GM21526 (cell line): Measurements from ENCODE around the gene MFAP3L.
"Not testable (repeated sequence)": the region's sequence is repeated elsewhere in the genome, so short reads cannot be mapped to it uniquely, and the experiment has no call there.

Experiments
- ATAC-seq: cut with Tn5 transposase; IDR thresholded peaks from one replicate; pipeline ENCODE4 v1.9.1; 2021; ENCODE audit warnings: moderate library complexity; ENCODE audit not compliant: unreplicated experiment, low FRiP score

Gene MFAP3L

GRCh38 chr4:170026253-170027021 is at the start of gene MFAP3L:
Gene MFAP3L (minus strand): TSS chr4:170026395. CDS start chr4:170005877, 20,518 bp downstream.
- ATAC-seq = peak; percentile 85

DNA sequence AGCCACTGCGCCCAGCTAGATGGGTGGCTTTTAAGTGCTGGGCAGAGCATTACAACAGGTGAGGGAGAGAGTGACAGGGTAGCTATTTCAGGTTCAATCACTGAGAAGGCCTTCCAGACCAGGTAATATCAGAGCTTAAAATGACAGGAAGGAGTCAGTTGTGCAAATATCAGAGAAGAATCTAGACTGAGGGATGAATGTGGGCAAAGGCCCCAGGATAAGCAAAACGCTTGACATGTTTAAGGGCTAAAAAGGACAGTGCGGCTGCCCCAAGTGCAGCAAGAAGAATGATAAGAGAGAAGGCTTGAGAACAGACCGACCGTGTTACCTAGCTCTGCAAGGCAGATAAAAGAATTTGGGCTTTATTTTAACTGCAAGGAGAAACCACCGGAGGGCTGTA is 45.0 kb upstream of the MFAP3L start:
- ATAC-seq = no peak

GRCh38 chr4:170068438-170069128 is 42.4 kb upstream of the MFAP3L start:
- no peak for ATAC-seq

DNA sequence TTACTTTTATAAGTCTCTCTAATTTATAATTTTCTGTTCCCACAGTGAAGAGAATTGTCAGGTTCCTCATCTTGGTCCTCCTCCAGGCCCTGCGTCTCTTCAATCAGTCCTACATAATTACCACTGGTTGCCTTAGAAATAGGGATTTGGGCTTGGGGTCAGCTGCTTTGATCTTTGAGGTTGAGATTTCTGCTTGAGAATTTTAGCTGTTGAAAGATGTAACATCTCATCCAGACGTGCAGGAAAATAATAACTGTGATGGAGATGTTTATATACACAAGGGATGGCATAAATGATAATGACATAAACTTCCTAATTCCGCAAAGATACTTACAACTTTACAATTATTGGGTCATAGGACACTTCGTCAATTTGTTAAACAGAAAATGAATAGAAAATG is 33.2 kb upstream of the MFAP3L start:
- no peak for ATAC-seq

- no peak for ATAC-seq
These were observed 32.6 kb upstream of the MFAP3L start for GRCh38 chr4:170058826-170059225.

DNA sequence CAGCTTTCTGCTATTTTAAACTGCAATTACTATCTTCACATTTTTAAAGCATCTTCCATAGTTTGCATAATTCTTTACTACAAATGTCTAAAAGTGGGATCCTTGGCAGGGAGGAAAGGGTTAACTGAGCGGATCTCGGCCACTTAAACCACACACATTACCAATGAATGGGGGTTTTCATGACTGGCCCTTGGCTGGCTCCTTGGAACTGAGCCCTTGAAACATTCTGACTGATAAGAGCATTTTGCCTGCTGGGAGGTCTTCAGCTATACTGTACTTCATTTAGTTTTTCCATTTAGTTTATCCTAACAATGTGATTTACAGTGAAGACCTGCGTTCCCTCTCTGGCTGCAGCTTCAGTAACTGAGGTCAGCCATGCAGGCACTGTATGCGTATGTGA is 31.7 kb upstream of the MFAP3L start:
- ATAC-seq = no peak

GRCh38 chr4:170052919-170053318 is 26.7 kb upstream of the MFAP3L start:
- no peak for ATAC-seq

- no peak for ATAC-seq
These were observed 25.2 kb upstream of the MFAP3L start for GRCh38 chr4:170051402-170051801.

DNA sequence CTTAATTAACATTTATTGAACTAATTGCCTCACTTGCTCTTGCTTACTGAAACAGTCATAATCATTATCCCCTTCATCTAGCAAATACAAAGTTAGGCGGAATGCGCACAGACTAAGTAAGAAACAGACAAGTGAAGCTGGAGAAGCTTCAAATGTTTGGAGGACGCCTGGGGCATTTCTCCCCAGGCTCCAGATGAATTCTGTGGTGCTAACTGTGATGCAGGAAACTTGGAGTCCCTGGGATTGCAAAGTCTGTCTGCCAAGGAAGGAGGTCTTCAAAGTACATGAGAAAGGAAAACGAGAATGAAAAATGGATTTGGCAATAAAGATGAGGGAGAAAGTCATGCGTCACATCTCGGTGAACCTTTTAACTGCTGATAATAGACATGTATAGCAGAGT is 23.6 kb upstream of the MFAP3L start:
- no peak for ATAC-seq

DNA sequence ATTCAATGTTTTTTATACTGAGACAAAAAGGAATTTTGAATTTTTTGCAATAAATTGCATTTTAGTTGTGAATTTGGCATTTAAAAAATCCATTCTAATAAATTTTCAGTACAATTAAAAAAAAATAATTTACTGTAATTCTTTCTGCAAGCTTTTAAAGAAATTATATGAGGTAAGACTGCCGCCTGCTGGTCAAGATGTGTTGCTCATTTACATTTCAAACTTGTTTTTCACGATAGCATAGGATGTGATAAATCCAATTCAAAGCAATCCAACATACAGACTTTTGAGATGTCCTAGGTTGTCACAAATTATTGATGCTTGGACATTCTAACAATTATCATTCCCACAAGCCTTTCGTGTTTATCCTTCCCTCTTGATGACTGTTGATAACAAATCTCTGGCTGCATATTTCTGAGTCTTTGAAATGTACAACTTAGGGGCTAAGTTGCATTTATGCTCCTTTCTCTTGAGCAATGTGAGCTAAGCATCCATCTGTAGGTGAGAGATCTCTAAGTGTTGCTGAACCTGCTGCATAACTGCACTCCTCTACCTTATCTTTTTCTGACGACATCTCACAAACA is 21.7 kb upstream of the MFAP3L start:
- no peak for ATAC-seq

- not testable (repeated sequence) for ATAC-seq
These were observed 20.0 kb upstream of the MFAP3L start for GRCh38 chr4:170046156-170046555.

- no peak for ATAC-seq
These were observed 14.0 kb upstream of the MFAP3L start for GRCh38 chr4:170040031-170040680.

DNA sequence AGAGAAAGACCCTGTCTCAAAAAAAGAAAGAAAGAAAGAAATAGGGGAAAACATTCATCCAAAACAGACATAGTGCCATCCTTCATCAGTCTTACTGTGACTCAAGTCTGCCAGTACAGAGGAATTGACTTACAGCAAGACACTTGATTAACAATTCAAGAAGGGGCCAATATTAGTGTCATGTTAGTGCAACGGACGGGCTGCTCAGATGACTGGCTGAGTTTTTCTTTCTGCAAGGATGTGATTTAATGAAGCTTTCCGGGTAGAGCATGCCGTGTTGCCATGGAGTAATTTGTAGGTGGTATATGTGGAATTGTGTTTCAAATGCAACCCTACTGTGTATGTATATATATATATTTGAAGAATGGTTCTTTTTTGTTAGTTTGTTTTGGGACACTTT is 12.6 kb upstream of the MFAP3L start:
- no peak for ATAC-seq

DNA sequence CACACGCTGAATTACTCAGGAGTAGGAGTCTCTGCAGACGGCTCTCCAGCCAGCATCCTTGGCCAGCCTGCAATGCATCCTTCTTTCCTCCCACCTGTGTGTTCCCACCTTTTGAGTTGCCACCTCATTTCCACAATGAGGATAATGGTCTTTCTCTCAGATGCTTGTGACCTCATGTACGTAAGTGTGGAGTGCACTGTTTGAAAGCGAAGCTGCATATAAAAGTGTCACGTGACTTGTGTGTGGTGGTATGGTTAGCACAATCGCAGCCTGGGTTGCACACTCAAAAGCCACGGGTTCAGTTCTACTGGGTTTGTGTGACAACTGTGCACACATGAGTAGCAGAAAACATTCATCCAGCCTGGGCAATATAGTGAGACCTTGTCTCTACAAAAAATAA is 12.0 kb upstream of the MFAP3L start:
- ATAC-seq = no peak

DNA sequence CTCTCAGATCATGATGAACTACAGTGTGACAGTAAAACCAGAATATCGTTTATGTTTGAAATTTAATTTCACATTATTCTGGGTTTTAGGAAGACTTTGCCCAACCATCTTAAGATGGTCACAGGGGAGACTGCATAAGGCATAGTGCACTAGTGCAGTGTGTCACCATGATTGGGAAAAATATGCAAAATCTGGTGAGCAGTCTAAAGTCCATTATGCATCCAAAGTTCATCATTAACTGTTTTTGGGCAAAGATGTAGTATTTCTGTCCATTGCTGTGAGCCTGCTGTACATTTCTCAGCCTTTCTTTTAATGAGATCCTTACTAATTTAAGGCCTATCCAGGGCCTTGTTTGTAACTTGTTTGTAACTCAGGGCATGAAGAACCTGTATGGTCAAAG is 11.3 kb upstream of the MFAP3L start:
- no peak for ATAC-seq

DNA sequence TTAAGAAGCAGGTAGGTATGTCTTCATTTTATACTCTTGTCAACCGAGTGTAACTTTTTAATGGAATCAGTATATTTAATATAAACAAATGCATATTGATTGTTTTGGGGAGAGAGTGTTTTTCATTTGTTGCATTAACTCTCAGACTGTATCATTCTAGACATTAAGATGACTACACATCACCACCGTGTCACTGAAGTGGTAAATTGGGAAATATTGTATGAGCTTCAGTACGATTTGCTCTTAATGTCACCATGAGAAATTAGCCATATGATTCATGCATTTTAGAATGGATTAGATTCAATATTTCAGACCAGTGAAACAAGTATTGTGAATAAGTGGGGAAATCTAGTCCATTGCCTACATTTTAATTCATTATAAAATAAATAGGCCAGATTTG is 9.7 kb upstream of the MFAP3L start:
- ATAC-seq = no peak

GRCh38 chr4:170035231-170035630 is 9.0 kb upstream of the MFAP3L start:
- no peak for ATAC-seq

DNA sequence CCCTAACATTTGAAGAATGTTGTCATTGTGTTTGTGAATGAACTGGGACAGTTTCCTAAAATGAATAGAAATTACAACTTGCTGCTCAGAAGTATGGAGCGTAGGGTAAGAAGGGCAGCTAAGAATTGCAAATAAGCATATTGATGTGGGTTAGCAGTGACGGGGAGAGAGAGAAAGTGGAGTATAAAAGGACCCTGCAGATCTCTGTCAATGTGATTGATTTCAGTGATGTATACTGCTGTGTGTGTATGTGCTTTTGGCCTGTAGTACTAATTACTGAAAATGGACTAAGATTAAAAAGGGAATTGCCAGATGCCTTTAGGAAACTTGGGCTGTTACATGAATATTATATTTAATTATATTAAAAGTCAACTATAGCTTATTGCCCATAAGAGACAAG is 7.8 kb upstream of the MFAP3L start:
- no peak for ATAC-seq

DNA sequence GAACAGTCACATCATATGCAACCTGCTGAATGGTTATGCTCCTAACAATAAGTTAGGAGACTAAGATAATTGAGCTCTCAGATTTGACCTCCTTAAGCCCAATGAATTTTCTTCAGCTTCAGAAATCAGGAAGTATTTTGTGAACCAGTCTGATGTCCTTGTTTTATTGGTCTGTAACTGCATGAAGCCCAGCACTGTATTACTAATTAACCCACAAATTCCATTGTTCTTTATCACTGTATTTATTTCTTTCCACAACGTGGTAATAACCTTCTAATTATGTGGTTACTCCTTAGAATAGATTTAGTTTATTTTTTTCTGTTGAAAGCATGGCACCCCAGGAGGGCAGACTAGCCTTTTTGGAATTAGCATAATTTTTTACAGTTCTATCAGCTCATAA is 3.9 kb upstream of the MFAP3L start:
- no peak for ATAC-seq

- ATAC-seq = peak; percentile 71
These were observed 1.1 kb upstream of the MFAP3L start for GRCh38 chr4:170027181-170027829.
